Measurements from ENCODE around the gene EIPR1.

GRCh38 chr2:3197308-3197707 is 180.3 kb downstream of the EIPR1 start:
- TF ChIP-seq POLR2A (IDR thresholded peaks at IDR 0.05) (no peak), CTCF (IDR thresholded peaks at IDR 0.05) (no peak)
